ENCODE measurements around the gene TTC19. TPM values are rescaled to one million over a fixed set of nuclear protein-coding genes. Genes with fewer than 3 reads are reported as not detected.
"Not testable (repeated sequence)": the region's sequence is repeated elsewhere in the genome, so short reads cannot be mapped to it uniquely, and the experiment has no call there.

The TTC19 gene
- total RNA-seq, 2 experiments from 2014 or later, result 21.0 to 22.6 TPM

DNA sequence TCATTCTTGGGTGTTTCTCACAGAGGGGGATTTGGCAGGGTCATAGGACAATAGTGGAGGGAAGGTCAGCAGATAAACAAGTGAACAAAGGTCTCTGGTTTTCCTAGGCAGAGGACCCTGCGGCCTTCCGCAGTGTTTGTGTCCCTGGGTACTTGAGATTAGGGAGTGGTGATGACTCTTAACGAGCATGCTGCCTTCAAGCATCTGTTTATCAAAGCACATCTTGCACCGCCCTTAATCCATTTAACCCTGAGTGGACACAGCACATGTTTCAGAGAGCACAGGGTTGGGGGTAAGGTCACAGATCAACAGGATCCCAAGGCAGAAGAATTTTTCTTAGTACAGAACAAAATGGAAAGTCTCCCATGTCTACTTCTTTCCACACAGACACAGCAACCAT lies 20.6 kb upstream of the TTC19 start:
- H3K9me3 Mint-ChIP-seq, CTCF ChIA-PET, H3K27me3 Mint-ChIP-seq: not testable (repeated sequence)

DNA sequence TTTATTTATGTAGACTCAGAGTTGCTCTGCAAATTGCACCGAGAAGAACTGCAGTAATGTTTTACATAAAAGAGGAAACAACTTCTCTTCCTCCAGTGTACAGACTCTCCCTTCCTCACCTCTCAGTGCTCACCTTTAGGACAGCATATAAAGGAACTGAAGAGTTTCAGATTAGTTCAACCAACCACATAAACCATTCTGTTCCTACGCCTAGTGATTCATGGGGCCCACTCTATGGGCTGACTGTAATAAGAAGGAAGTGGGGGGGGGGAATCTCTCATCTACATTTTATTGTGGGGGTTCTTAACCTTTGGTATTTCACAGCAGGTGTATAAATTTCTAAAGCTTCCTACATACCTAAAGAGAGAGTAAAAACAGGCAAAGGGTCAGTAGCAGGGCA lies 18.4 kb upstream of the TTC19 start:
- no peak overlapping the region for H3K27ac Mint-ChIP-seq
- H3K4me1 Mint-ChIP-seq (ENCODE audit: low read depth), result peaks cover 19% of the 10 kb centered on the region
- CTCF ChIA-PET, result no interaction called here
- intact Hi-C loops (cut with micrococcal nuclease), result loop anchor here (1.0 kb wide), 1 partner anchor 22 kb away; no protein-coding TSS in a partner anchor
- POLR2A ChIA-PET, result no interaction called here
- peak; percentile 47 for DNase-seq
- H3K36me3 Mint-ChIP-seq, result peaks cover 45% of the 10 kb centered on the region
- no peak overlapping the region for H3K4me3 Mint-ChIP-seq
- no peaks in the 10 kb centered on the region for H3K27me3 Mint-ChIP-seq
- no peaks in the 10 kb centered on the region for H3K9me3 Mint-ChIP-seq

More for the DNA sequence above, 20.6 kb upstream of the TTC19 start:
- DNase-seq; H3K27ac Mint-ChIP-seq; intact Hi-C loops (cut with micrococcal nuclease); H3K4me3 Mint-ChIP-seq; POLR2A ChIA-PET: not testable (repeated sequence)
- Mint-ChIP-seq H3K4me1 (ENCODE audit: low read depth) (peaks cover 19% of the 10 kb centered on the region), H3K36me3 (peaks cover 39% of the 10 kb centered on the region)

DNA sequence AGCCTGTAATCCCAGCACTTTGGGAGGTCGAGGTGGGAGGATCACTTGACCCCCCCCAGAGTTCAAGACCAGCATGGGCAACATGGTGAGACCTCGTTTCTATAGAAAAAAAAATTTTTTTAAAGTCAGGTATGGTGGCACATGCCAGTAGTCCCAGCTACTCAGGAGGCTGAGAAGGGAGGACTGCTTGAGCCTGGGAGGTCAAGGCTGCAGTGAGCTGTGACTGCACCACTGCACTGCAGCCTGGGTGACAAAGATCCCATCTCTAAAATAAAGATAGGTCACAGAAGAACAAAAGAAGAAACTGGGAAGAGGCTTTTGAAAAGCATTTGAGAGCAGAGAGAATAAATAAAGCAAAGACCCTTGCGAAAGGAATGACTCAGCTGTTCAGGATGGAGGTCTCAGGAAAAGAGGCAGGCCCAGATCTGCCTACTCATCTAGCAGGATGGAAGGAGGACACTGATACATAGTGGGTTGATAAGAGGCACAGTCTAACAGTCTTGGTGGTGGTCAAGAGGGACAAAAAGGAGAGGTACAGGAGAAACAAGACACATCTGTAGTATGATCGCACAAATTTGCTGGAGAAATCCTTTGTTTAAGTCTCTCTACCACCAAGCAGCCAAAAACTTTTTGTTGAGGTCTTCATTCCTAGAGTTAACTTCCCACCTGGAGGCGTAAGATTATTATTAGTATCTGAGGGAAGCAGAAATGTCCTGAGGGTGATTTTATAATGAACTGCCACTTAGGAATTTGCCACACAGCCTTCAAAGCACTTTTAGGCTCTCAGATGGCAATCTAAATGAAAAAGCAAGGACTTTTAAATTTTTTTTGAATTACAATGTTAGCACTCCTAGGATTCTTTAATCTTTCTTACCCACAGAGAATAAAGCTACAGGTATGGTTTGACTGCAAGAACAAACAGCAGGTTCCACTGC lies 17.7 kb upstream of the TTC19 start:
- H3K4me1 Mint-ChIP-seq (ENCODE audit: low read depth), result peaks cover 19% of the 10 kb centered on the region
- no peak for DNase-seq
- no peak overlapping the region for H3K4me3 Mint-ChIP-seq
- no peaks in the 10 kb centered on the region for H3K9me3 Mint-ChIP-seq
- intact Hi-C loops (cut with micrococcal nuclease), result loop anchor here (1.0 kb wide), 1 partner anchor 23 kb away; no protein-coding TSS in a partner anchor
- peaks cover 47% of the 10 kb centered on the region for H3K36me3 Mint-ChIP-seq
- H3K27ac Mint-ChIP-seq, result no peak overlapping the region
- no peaks in the 10 kb centered on the region for H3K27me3 Mint-ChIP-seq
- ChIA-PET POLR2A (no interaction called here), CTCF (no interaction called here)

DNA sequence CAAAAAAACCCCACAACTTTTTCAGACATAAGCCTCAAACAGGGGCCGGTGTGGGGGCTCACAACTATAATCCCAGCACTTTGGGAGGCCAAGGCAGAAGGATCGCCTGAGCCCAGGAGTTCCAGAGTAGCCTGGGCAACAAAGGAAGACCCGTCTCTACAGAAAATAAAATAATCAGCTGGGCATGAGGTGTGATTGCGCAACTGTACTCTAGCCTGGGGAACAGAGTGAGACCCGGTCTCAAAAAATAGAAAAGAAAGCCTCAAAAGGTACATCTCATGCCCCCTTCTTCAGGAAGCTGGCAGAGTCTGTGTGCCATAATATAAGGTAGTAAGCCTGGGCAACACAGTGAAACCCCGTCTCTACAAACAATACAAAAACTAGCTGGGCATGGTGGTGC lies 3.3 kb upstream of the TTC19 start:
- ChIA-PET CTCF (interaction anchor here (0.6 to 3.6 kb wide), 3 partner anchors 51 to 87 kb away, joined by 3 to 28 read pairs (median 4); partner anchors contain the start of gene ADORA2B), POLR2A (no interaction called here)
- Mint-ChIP-seq H3K4me1 (ENCODE audit: low read depth) (peaks cover 16% of the 10 kb centered on the region), H3K27ac (no peak overlapping the region), H3K36me3 (peaks cover 8% of the 10 kb centered on the region), H3K9me3 (no peaks in the 10 kb centered on the region), H3K4me3 (no peak overlapping the region), H3K27me3 (no peaks in the 10 kb centered on the region)
- DNase-seq, result no peak
- intact Hi-C loops (cut with micrococcal nuclease), result loop anchor here (5.0 kb wide), 1 partner anchor 734 kb away; no protein-coding TSS in a partner anchor

DNA sequence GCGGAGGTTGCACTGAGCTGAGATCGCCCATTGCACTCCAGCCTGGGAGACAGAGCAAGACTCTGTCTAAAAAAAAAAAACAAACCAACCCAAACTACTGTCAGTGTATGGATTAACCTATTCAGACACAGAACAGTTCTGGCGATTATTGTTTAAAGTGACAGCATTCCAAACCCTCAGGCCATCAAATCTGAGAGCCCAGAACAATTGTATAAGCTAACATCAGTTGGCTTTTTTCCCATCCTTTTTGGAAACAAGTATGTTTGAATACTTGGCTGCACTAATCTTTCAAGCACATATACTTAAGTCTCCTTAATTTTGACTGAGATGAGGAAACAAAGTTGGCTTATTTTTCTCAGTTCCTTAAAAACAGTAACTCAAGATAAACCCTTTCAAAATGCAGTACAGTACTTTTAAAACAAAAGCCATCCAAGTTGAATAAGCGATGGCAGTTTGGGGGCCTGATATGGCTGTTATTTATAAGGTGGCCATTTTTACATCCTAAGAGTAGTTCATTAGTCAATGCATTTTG lies 1.5 kb upstream of the TTC19 start:
- intact Hi-C loops (cut with micrococcal nuclease), result loop anchor here (1.0 to 5.0 kb wide), 6 partner anchors 39 to 736 kb away; partner anchors contain the start of genes ADORA2B and NCOR1
- peaks cover 24% of the 10 kb centered on the region for H3K36me3 Mint-ChIP-seq
- H3K4me1 Mint-ChIP-seq (ENCODE audit: low read depth), result peaks cover 31% of the 10 kb centered on the region
- ChIA-PET CTCF (interaction anchor here (0.8 to 3.6 kb wide), 5 partner anchors 26 to 170 kb away, joined by 3 to 28 read pairs (median 4); partner anchors contain the start of gene ADORA2B), POLR2A (no interaction called here)
- no peak overlapping the region for H3K4me3 Mint-ChIP-seq
- H3K27me3 Mint-ChIP-seq, result no peaks in the 10 kb centered on the region
- H3K27ac Mint-ChIP-seq, result peak overlapping the region; percentile 89
- DNase-seq, result no peak
- no peaks in the 10 kb centered on the region for H3K9me3 Mint-ChIP-seq

DNA sequence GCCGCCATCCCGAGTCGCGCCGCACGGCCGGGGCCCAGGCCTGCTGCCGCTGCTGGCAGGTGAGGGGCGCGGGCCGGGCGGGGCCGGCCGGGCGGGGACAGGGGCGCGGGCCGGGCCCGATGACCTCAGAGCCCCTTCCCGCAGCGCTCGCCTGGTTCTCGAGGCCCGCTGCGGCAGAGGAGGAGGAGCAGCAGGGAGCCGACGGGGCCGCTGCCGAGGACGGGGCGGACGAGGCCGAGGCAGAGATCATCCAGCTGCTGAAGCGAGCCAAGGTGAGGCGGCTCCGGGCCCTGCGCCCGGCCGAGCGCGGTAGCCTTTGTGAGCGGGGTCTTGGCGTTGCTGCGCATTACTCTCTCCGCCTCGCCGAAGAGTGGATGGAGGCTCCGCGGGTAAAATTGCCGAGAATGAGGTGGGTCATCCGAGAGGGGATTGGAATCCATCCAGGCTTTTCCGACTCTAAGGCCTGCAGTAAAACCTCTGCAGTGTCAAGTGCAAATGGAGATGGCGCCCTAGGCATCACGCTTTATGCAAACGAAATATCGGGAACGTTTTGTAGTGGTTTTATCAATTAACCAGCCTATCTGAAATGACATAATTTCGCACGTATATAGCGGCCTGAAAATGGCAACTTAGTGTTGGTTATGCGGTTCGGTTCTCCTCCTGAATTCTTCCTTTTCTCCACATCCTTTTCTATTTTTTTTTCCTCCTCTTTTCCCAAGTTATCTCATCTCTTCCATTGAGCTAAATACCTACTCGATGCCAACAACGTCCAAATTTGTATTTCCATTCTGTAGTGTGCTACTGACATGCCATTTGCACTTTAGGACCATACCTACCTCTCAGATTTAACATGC lies 577 bp downstream of the TTC19 start:
- H3K36me3 Mint-ChIP-seq, result peaks cover 40% of the 10 kb centered on the region
- peaks cover 31% of the 10 kb centered on the region for H3K4me1 Mint-ChIP-seq (ENCODE audit: low read depth)
- peak overlapping the region; percentile 83 for H3K27ac Mint-ChIP-seq
- DNase-seq, result no peak
- ChIA-PET POLR2A (interaction anchor here (0.6 to 2.0 kb wide), 4 partner anchors 7 to 56 kb away, joined by 3 to 12 read pairs (median 4); partner anchors contain the start of gene ADORA2B), CTCF (interaction anchor here (0.8 to 3.6 kb wide), 7 partner anchors 11 to 172 kb away, joined by 3 to 28 read pairs (median 5); partner anchors contain the start of gene ADORA2B)
- H3K27me3 Mint-ChIP-seq, result no peaks in the 10 kb centered on the region
- intact Hi-C loops (cut with micrococcal nuclease), result loop anchor here (2.0 to 5.0 kb wide), 2 partner anchors 215 to 738 kb away; partner anchors contain the start of gene NCOR1
- H3K4me3 Mint-ChIP-seq, result peak overlapping the region; percentile 88
- no peaks in the 10 kb centered on the region for H3K9me3 Mint-ChIP-seq

DNA sequence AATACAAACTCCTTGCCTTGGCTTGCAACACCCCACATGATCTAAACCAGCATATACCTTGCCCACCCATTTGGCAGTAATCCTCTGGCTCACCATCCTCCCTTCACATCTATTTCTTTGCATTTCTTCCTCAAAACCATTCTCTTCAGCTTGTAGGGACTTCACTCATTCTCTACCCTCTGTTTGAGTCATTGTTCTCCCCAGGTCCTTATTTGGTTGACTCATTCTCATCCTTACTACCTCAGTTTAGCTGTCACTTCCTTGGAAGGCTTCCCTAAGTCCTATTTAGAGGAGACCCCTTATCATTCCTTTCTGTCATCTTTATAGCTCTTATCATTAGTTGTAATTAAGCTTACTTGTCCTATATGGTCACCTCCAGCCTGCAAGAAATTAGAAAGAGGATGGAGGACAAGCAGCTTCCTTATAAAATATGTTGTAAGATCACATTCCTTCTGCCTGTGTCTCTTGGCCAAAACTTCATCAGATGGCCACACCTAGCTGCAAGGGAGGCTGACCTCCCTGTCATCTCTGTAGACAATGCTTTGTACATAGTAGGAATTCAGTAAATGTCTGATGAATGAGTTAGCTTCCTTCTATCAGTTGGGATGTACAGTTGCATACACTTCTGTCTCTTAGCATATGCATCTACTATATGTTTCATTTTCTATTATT lies 1.7 kb downstream of the TTC19 start:
- ChIA-PET POLR2A (interaction anchor here (0.6 kb wide), 1 partner anchor 46 kb away, joined by 3 read pairs; no protein-coding TSS in a partner anchor), CTCF (interaction anchor here (1.1 to 1.3 kb wide), 2 partner anchors 12 to 57 kb away, joined by 3 read pairs; partner anchors contain the start of gene ADORA2B)
- intact Hi-C loops (cut with micrococcal nuclease), result loop anchor here (1.0 kb wide), 1 partner anchor 27 kb away; no protein-coding TSS in a partner anchor

DNA sequence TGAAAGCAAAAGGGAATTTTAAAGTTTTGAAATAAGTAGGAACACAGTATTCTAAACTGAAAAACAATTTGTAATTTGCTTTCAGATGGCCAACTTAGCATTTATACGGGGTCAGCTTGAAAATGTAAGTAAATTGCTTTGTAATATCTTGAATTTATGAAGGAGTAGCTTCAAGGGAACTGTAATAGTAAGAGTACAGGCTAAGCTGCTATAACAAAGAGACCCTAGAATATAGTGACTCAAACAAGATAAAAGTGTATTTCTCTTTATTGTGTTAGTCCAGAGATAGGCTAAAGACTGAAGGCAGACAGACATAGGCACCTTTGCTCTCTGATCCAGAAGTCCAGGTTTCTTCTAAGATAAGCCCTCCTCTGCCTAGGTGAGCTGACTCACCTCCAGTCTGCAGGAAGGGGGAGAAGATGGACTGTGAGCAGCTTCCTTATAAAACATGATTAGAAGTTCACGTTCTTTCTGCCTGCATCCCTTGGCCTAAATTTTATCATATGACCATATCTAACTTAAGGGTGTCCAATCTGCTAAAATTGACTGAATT lies 3.2 kb downstream of the TTC19 start:
- Mint-ChIP-seq H3K27me3 (no peaks in the 10 kb centered on the region), H3K4me3 (no peak overlapping the region), H3K4me1 (ENCODE audit: low read depth) (peaks cover 36% of the 10 kb centered on the region), H3K27ac (no peak overlapping the region), H3K36me3 (peaks cover 59% of the 10 kb centered on the region), H3K9me3 (no peaks in the 10 kb centered on the region)
- ChIA-PET CTCF (no interaction called here), POLR2A (no interaction called here)
- intact Hi-C loops (cut with micrococcal nuclease), result no loop called here
- no peak for DNase-seq

More for the DNA sequence above, 1.7 kb downstream of the TTC19 start:
- Mint-ChIP-seq H3K4me3 (peak overlapping the region; percentile 88), H3K27ac (peak overlapping the region; percentile 83), H3K27me3 (no peaks in the 10 kb centered on the region), H3K9me3 (no peaks in the 10 kb centered on the region), H3K36me3 (peaks cover 47% of the 10 kb centered on the region), H3K4me1 (ENCODE audit: low read depth) (peaks cover 31% of the 10 kb centered on the region)
- no peak for DNase-seq

DNA sequence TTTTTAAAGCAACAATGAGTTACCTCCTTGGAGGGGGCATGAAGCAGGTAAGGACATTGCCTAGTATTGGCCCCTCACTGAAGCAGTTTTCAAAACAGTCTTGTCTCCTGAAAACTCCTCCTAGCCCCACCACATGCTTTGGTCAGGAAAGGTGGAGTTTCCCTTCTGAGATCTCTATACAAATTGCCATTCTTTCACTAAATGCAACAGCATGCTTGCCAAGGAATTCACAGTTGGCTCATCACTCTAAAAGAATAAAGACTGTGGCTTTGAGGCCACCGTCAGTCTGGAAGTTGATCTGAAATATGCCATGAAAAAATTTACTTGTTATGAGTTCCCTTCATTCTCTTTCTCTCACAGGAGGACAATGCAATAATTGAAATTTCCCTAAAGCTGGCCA lies 4.2 kb downstream of the TTC19 start:
- H3K9me3 Mint-ChIP-seq, result no peaks in the 10 kb centered on the region
- POLR2A ChIA-PET, result no interaction called here
- CTCF ChIA-PET, result no interaction called here
- intact Hi-C loops (cut with micrococcal nuclease), result no loop called here
- no peaks in the 10 kb centered on the region for H3K27me3 Mint-ChIP-seq
- DNase-seq, result no peak
- H3K27ac Mint-ChIP-seq, result no peak overlapping the region
- no peak overlapping the region for H3K4me3 Mint-ChIP-seq
- peaks cover 69% of the 10 kb centered on the region for H3K36me3 Mint-ChIP-seq
- H3K4me1 Mint-ChIP-seq (ENCODE audit: low read depth), result peaks cover 44% of the 10 kb centered on the region

DNA sequence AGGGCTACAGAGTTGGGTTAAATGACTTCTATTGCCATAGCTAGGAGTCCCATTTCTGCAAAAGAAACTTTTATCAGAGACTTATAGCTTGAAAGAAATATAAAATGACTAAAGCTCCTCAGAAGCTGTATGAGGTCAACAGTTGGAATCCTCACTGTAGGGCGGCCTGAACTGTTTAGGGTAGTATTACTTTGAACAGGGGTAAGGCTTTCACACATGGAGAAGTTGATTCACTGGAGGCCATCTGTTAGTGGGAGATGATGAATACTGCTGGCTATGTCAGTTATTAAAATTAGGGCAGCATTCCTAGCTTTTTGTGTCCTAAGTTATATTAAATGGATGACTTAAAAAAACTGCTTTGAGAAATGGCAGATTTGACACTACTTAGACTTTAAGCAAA lies 6.0 kb downstream of the TTC19 start:
- H3K36me3 Mint-ChIP-seq, result peaks cover 71% of the 10 kb centered on the region
- no peak overlapping the region for H3K4me3 Mint-ChIP-seq
- H3K9me3 Mint-ChIP-seq, result no peaks in the 10 kb centered on the region
- ChIA-PET CTCF (no interaction called here), POLR2A (interaction anchor here (1.3 kb wide), 1 partner anchor 21 kb away, joined by 4 read pairs; no protein-coding TSS in a partner anchor)
- no peak for DNase-seq
- intact Hi-C loops (cut with micrococcal nuclease), result no loop called here
- peaks cover 38% of the 10 kb centered on the region for H3K4me1 Mint-ChIP-seq (ENCODE audit: low read depth)
- no peaks in the 10 kb centered on the region for H3K27me3 Mint-ChIP-seq
- H3K27ac Mint-ChIP-seq, result no peak overlapping the region

DNA sequence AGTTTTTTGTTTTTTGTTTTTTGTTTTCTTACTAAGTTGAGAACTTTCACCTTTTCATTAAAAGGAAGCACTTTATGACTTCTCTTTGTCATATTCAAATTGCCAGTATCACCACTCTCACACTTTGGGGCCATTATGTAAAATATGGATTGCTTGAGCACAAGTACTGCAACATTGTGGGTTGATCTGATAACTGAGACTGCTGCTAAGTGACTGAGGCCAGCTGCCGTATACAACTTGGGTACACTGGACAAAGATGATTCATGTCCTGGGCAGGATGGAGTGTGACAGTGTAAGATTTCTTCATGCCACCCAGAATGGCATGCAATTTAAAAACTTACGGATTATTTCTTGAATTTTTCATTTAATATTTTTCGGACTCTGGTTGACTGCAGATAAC lies 7.8 kb downstream of the TTC19 start:
- H3K36me3 Mint-ChIP-seq, result peaks cover 66% of the 10 kb centered on the region
- H3K4me1 Mint-ChIP-seq (ENCODE audit: low read depth), result peaks cover 22% of the 10 kb centered on the region
- peak; percentile 27 for DNase-seq
- H3K9me3 Mint-ChIP-seq, result no peaks in the 10 kb centered on the region
- no peak overlapping the region for H3K4me3 Mint-ChIP-seq
- ChIA-PET POLR2A (interaction anchor here (0.9 to 1.3 kb wide), 3 partner anchors 8 to 48 kb away, joined by 3 to 4 read pairs (median 4); partner anchors contain the start of genes TTC19 and ZSWIM7), CTCF (no interaction called here)
- intact Hi-C loops (cut with micrococcal nuclease), result no loop called here
- no peak overlapping the region for H3K27ac Mint-ChIP-seq
- H3K27me3 Mint-ChIP-seq, result no peaks in the 10 kb centered on the region

All from activated CD4-positive, alpha-beta memory T cell treated with anti-CD3 and anti-CD28 coated beads for 36 hours (primary cell).